ENCODE results near the gene ARHGAP15.

GRCh38 chr2:143231254-143231645 is 102.0 kb downstream of the ARHGAP15 start:
- no peak for TF ChIP-seq CTCF (conservative IDR thresholded peaks at IDR 0.05; ENCODE audit: low read length)
- TF ChIP-seq EZH2phosphoT487 (IDR thresholded peaks at IDR 0.05; ENCODE audit: borderline replicate concordance, low read depth, low read length) = no peak

Measured in OCI-LY7 (cell line).